HepG2 (cell line): Measurements from ENCODE around the gene C11orf68. TPM values are rescaled to one million over a fixed set of nuclear protein-coding genes. Genes with fewer than 3 reads are reported as not detected.

ENCODE experiments used
- AGO1 ChIP-seq: fragments of 200-400 bp; formaldehyde crosslinking; IDR thresholded peaks from 2 replicates; pipeline ENCODE4 v1.6.1; 2017; ENCODE audit warnings: mild to moderate bottlenecking, low read depth, low read length, moderate library complexity; ENCODE audit not compliant: poor library complexity, severe bottlenecking
- AGO2 ChIP-seq: fragments of 200-400 bp; formaldehyde crosslinking; optimal IDR thresholded peaks from 2 replicates; pipeline ENCODE3; 2017; ENCODE audit warnings: mild to moderate bottlenecking, low read depth, low read length, moderate library complexity
- HNRNPLL ChIP-seq: fragments of 200-400 bp; formaldehyde crosslinking; IDR thresholded peaks from 2 replicates; pipeline ENCODE4 v1.6.1; 2017; ENCODE audit warnings: mild to moderate bottlenecking, low read depth, low read length; ENCODE audit not compliant: poor library complexity, severe bottlenecking
- MTF2 ChIP-seq: sonication (generic); formaldehyde crosslinking; IDR thresholded peaks from 2 replicates; pipeline ENCODE4 v1.5.0; 2020; ENCODE audit warnings: missing genetic modification reagents, borderline replicate concordance
- PAF1 ChIP-seq: IDR thresholded peaks from 2 replicates; pipeline ENCODE4 v1.6.1; 2016; ENCODE audit warnings: missing genetic modification reagents, missing compliant biosample characterization
- POLR2A ChIP-seq, 2 experiments: IDR thresholded peaks; 2 replicates each; pipeline ENCODE4 v1.6.1; 2011; ENCODE audit warnings: low read depth in 2 of 2, low read length in 2 of 2, mild to moderate bottlenecking in 1 of 2, moderate library complexity in 1 of 2; ENCODE audit not compliant: insufficient read depth in 1 of 2
- POLR2AphosphoS5 ChIP-seq: IDR thresholded peaks from 2 replicates; pipeline ENCODE4 v1.6.1; 2012; ENCODE audit warnings: low read depth, low read length
- POLR2G ChIP-seq: fragments of 200-400 bp; formaldehyde crosslinking; IDR thresholded peaks from 2 replicates; pipeline ENCODE4 v1.6.1; 2018; ENCODE audit warnings: mild to moderate bottlenecking, low read depth, low read length, moderate library complexity
- RBAK ChIP-seq: sonication (generic); formaldehyde crosslinking; IDR thresholded peaks from 2 replicates; pipeline ENCODE4 v1.5.1; 2020; ENCODE audit warnings: mild to moderate bottlenecking, missing genetic modification reagents
- RBFOX2 ChIP-seq: fragments of 200-400 bp; formaldehyde crosslinking; IDR thresholded peaks from 2 replicates; pipeline ENCODE4 v1.6.1; 2017; ENCODE audit warnings: low read depth, mild to moderate bottlenecking, low read length
- RELA ChIP-seq: sonication (generic); formaldehyde crosslinking; IDR thresholded peaks from 2 replicates; pipeline ENCODE4 v1.4.0; 2020; ENCODE audit warnings: missing genetic modification reagents
- SOX13 ChIP-seq, 3 experiments: fragments of 450-650 bp in 1 of 3; sonication (generic) in 1 of 3; formaldehyde crosslinking in 1 of 3; IDR thresholded peaks in 2 of 3; conservative IDR thresholded peaks in 1 of 3; 2 replicates each; pipeline versions ENCODE4 v1.5.0 to v1.6.1; 2016 to 2020; ENCODE audit warnings: antibody characterized with exemption in 1 of 3, mild to moderate bottlenecking in 1 of 3, missing compliant biosample characterization in 1 of 3, missing genetic modification reagents in 1 of 3, moderate library complexity in 1 of 3
- SUZ12 ChIP-seq: fragments of 150-350 bp; IDR thresholded peaks from 2 replicates; pipeline ENCODE4 v1.6.1; 2014; ENCODE audit warnings: low read depth, low read length
- ZBTB1 ChIP-seq: sonication (generic); formaldehyde crosslinking; IDR thresholded peaks from 2 replicates; pipeline ENCODE4 v1.4.0; 2020; ENCODE audit warnings: missing genetic modification reagents, borderline replicate concordance
- ZFYVE20 ChIP-seq: sonication (generic); formaldehyde crosslinking; IDR thresholded peaks from 2 replicates; pipeline ENCODE4 v1.8.0; 2023; ENCODE audit warnings: low read depth, mild to moderate bottlenecking, moderate library complexity, missing genetic modification reagents, borderline replicate concordance
- ZNF225 ChIP-seq: sonication (generic); formaldehyde crosslinking; IDR thresholded peaks from 2 replicates; pipeline ENCODE4 v1.4.0; 2020; ENCODE audit warnings: mild to moderate bottlenecking, missing genetic modification reagents
- ZNF280D ChIP-seq: sonication (generic); formaldehyde crosslinking; IDR thresholded peaks from 2 replicates; pipeline ENCODE4 v1.5.1; 2020; ENCODE audit warnings: mild to moderate bottlenecking, missing genetic modification reagents
- ZNF350 ChIP-seq: sonication (generic); formaldehyde crosslinking; IDR thresholded peaks from 2 replicates; pipeline ENCODE4 v1.4.0; 2020; ENCODE audit warnings: mild to moderate bottlenecking, low read depth, missing genetic modification reagents, borderline replicate concordance
- ZSCAN12 ChIP-seq: sonication (generic); formaldehyde crosslinking; IDR thresholded peaks from 2 replicates; pipeline ENCODE4 v1.9.0; 2021; ENCODE audit warnings: mild to moderate bottlenecking, missing genetic modification reagents
- polyA plus RNA-seq, 8 experiments: library from polyadenylated mRNA; depleted of rRNA in 3 of 8; stranded (reverse) in 7 of 8; unstranded in 1 of 8; fragments of >200 nt; fragmentation: Illumina TruSeq in 4 of 8; extraction: Trizol in 4 of 8; gene quantifications; 2 replicates each; pipeline versions ENCODE4 v1.2.1 to v1.2.3, GENCODE V29; 2011 to 2016; ENCODE audit warnings: low read depth in 4 of 8, missing spikeins in 1 of 8, mixed read lengths in 1 of 8; ENCODE audit not compliant: insufficient read depth in 1 of 8
- total RNA-seq, 5 experiments: library from RNA; depleted of rRNA; stranded (reverse); fragments of >200 nt; fragmentation: Illumina TruSeq; extraction: Trizol; gene quantifications; 2 replicates each; pipeline ENCODE4 v1.2.3, GENCODE V29; 2016; ENCODE audit warnings: low read depth in 1 of 5
- TF ChIP-seq, protein P1 (sequence below): sonication (generic); formaldehyde crosslinking; IDR thresholded peaks from 2 replicates; pipeline ENCODE4 v1.4.0; 2020; ENCODE audit warnings: missing genetic modification reagents

C11orf68 gene
- total and polyA plus RNA-seq, 2 of the 13 experiments (the other 11 are each of a cell fraction or from before 2014, with no cell fraction given): 8.4 to 28.3 TPM

DNA sequence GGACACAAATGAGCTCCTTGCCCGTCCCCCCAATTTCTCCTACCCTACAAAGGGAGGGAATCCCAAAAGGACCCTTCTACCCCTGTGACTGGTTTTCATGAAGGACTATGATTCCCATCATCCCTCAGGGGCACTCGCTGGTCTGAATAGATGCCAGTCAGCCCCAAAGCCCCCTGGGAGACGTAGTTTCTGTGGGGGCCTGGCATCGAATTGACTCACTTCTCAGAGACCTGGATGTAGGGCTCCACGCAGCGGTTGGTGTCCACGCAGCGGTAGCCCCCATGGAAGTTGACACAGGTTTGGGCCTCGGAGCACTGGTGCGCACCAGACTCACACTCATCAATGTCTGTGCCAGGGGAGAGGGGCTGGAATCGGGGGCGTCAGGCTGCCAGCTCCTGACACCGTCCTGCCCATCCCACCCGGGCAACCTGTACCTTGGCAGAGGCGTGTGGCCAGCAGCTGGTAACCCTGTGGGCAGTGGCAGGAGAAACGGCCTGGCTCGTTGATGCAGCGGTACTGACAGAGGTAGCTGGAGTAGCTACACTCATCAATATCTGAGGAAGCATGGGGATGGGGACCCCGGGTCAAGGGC is 50.7 kb downstream of the C11orf68 start (continued):
- TF ChIP-seq POLR2A (IDR thresholded peaks at IDR 0.05; ENCODE audit: insufficient read depth in 1 of 2, low read depth in 2 of 2, low read length in 2 of 2) (peak in 1 of 2 experiments; percentile 32; a peak in 1 of 4 replicates), ZFYVE20 (no peak), RBFOX2 (peak; percentile 54), SUZ12 (peak; percentile 52; the same call in 1 of the 2 replicates), SOX13 (IDR thresholded peaks at IDR 0.05) (no peak), SOX13 (CRISPR knock-in tag; conservative IDR thresholded peaks at IDR 0.05 in 1 of 2, IDR thresholded peaks at IDR 0.05 in 1 of 2) (no peak), ZNF350 (CRISPR knock-in tag) (no peak), ZSCAN12 (CRISPR knock-in tag) (no peak), ZNF225 (CRISPR knock-in tag) (0 out of 2 replicates have a peak, but pooled peaks have one; percentile 36), POLR2AphosphoS5 (0 out of 2 replicates have a peak, but pooled peaks have one; percentile 3), ZBTB1 (CRISPR knock-in tag) (no peak), ZNF280D (CRISPR knock-in tag) (no peak), RELA (CRISPR knock-in tag) (no peak), PAF1 (CRISPR knock-in tag) (0 out of 2 replicates have a peak, but pooled peaks have one; percentile 65), POLR2G (0 out of 2 replicates have a peak, but pooled peaks have one; percentile 20), AGO1 (peak; percentile 70), HNRNPLL (no peak), AGO2 (peak; percentile 89), MTF2 (CRISPR knock-in tag) (no peak), RBAK (CRISPR knock-in tag) (no peak)
- TF ChIP-seq, protein P1, sequence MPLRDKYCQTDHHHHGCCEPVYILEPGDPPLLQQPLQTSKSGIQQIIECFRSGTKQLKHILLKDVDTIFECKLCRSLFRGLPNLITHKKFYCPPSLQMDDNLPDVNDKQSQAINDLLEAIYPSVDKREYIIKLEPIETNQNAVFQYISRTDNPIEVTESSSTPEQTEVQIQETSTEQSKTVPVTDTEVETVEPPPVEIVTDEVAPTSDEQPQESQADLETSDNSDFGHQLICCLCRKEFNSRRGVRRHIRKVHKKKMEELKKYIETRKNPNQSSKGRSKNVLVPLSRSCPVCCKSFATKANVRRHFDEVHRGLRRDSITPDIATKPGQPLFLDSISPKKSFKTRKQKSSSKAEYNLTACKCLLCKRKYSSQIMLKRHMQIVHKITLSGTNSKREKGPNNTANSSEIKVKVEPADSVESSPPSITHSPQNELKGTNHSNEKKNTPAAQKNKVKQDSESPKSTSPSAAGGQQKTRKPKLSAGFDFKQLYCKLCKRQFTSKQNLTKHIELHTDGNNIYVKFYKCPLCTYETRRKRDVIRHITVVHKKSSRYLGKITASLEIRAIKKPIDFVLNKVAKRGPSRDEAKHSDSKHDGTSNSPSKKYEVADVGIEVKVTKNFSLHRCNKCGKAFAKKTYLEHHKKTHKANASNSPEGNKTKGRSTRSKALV (CRISPR knock-in tag): no peak
